Measurements from ENCODE around the gene CLIC4. TPM values are rescaled to one million over a fixed set of nuclear protein-coding genes. Genes with fewer than 3 reads are reported as not detected.
"Not testable (repeated sequence)": the region's sequence is repeated elsewhere in the genome, so short reads cannot be mapped to it uniquely, and the experiment has no call there.

Gene CLIC4
- total RNA-seq, 1 donor from 2014 or later = 120 TPM

DNA sequence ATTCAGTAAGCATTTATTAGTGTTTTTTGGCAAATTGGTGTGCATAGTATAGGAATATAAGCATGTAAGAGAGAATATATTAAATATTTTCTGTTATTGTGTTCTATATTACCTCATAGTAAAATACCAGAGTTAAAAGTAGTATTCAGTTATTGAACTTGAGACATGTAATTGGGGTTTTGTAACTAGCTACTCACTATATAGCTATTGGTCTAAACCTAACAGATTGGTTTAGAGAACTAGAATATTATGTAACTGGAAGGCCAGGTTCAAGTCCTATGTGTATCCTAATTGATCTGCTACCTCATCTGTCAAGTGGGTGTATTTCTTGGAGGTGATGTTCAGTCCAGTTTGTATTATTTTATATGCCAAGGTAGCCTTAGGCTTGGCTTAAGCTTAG lies 26.3 kb downstream of the CLIC4 start:
- DNase-seq (ENCODE audit: low read depth) (no peak), FAIRE-seq (no peak)
- Histone ChIP-seq H3K4me3 (ENCODE audit: low read depth, low read length) (no peak overlapping the region), H3K27me3 (ENCODE audit: control insufficient read depth, insufficient read depth, low read length) (no peaks in the 10 kb centered on the region), H3K36me3 (ENCODE audit: control insufficient read depth, insufficient read depth, low read length) (no peaks in the 10 kb centered on the region)
- no peak for TF ChIP-seq CTCF (IDR thresholded peaks at IDR 0.05; ENCODE audit: insufficient read depth, low read length, severe bottlenecking)

DNA sequence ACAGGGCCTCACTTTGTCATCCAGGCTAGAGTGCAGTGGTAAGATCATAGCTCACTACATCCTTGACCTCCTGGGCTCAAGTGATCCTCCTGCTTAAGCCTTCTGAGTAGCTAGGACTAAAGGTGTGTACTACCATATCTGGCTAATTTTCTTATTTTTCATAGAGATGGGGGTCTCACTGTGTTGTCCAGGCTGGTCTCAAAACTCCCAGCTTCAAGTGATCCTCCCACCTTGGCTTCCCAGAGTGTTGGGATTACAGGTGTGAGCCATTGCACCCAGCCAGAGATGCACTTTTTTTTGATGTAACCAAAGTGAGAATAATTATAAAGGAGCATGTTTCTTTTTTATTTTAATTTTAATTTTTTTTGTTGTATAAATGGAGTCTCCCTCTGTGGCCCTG lies 28.4 kb downstream of the CLIC4 start:
- TF ChIP-seq CTCF (IDR thresholded peaks at IDR 0.05; ENCODE audit: insufficient read depth, low read length, severe bottlenecking) = no peak
- Histone ChIP-seq H3K4me3 (ENCODE audit: low read depth, low read length) (no peak overlapping the region), H3K36me3 (ENCODE audit: control insufficient read depth, insufficient read depth, low read length) (no peaks in the 10 kb centered on the region), H3K27me3 (ENCODE audit: control insufficient read depth, insufficient read depth, low read length) (no peaks in the 10 kb centered on the region)
- DNase-seq (ENCODE audit: low read depth) = no peak
- no peak for FAIRE-seq

DNA sequence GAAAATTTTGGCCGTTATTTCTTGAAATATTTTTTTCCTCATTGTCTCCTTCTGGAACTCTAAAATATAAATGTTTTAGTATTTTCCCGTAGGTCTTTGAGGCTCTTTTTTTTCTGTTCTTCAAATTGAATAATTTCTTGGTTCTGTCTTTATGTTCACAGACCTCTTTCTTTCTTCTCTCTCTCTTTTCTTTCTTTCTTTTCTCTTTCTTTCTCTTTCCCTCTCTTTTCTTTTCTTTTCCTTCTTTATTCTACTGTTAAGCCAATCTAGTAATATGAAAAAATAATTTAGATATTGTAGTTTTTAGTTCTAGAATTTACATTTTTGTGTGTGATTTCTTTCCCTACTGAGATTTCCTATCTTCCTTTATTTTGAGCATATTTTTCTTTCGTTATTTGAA lies 30.1 kb downstream of the CLIC4 start:
- H3K4me3 ChIP-seq (ENCODE audit: low read depth, low read length) = no peak overlapping the region
- H3K27me3 ChIP-seq (ENCODE audit: control insufficient read depth, insufficient read depth, low read length) = no peaks in the 10 kb centered on the region
- FAIRE-seq (no peak), DNase-seq (ENCODE audit: low read depth) (no peak)
- no peak for TF ChIP-seq CTCF (IDR thresholded peaks at IDR 0.05; ENCODE audit: insufficient read depth, low read length, severe bottlenecking)
- H3K36me3 ChIP-seq (ENCODE audit: control insufficient read depth, insufficient read depth, low read length) = no peaks in the 10 kb centered on the region

DNA sequence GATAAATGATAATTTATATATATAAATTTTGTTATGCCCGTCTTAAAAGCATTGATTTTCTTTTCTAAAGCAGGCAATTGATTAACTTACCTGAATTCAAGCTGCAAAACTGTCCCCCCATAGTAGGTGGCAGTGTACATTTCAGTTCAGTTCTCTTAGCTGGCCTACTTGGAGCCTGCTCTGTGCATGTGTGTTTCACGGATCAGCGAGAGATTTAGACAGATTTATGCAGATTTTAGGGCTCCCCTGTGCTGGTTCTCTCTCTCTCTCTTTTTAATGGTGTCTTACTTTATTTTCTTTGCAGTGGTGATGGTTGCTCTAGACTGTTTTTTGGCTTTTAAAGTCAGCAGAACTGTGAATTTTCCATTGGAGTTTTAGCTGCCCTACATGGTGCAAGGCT lies 30.7 kb downstream of the CLIC4 start:
- no peak for FAIRE-seq
- no peaks in the 10 kb centered on the region for H3K27me3 ChIP-seq (ENCODE audit: control insufficient read depth, insufficient read depth, low read length)
- TF ChIP-seq CTCF (IDR thresholded peaks at IDR 0.05; ENCODE audit: insufficient read depth, low read length, severe bottlenecking) = no peak

DNA sequence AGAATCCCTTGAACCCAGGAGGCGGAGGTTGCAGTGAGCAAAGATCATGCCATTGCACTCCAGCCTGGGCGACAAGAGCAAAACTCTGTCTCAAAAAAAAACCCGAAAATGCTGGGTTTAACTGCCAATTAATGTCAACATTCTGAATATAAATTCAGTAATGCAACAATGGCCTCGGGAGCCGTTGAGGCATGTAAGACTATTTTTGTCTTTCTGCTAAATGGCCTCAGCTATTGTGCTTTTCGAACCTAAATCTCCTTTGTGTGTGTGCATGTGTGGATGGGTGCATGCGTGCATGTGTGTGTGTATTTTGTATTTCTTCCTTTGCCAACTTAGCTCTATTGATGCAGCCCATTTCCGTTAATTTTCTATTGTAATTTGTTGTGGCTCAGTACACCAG lies 31.6 kb downstream of the CLIC4 start:
- Histone ChIP-seq H3K36me3 (ENCODE audit: control insufficient read depth, insufficient read depth, low read length) (no peaks in the 10 kb centered on the region), H3K4me3 (ENCODE audit: low read depth, low read length) (no peak overlapping the region), H3K27me3 (ENCODE audit: control insufficient read depth, insufficient read depth, low read length) (no peaks in the 10 kb centered on the region)
- no peak for FAIRE-seq
- no peak for TF ChIP-seq CTCF (IDR thresholded peaks at IDR 0.05; ENCODE audit: insufficient read depth, low read length, severe bottlenecking)
- DNase-seq (ENCODE audit: low read depth) = no peak

More for the DNA sequence above, 30.7 kb downstream of the CLIC4 start:
- H3K4me3 ChIP-seq (ENCODE audit: low read depth, low read length) = no peak overlapping the region
- H3K36me3 ChIP-seq (ENCODE audit: control insufficient read depth, insufficient read depth, low read length) = no peaks in the 10 kb centered on the region
- no peak for DNase-seq (ENCODE audit: low read depth)

- H3K4me3 ChIP-seq (ENCODE audit: low read depth, low read length) = no peak overlapping the region
- no peak for FAIRE-seq
- DNase-seq (ENCODE audit: low read depth) = no peak
- H3K27me3 ChIP-seq (ENCODE audit: control insufficient read depth, insufficient read depth, low read length) = no peaks in the 10 kb centered on the region
- no peaks in the 10 kb centered on the region for H3K36me3 ChIP-seq (ENCODE audit: control insufficient read depth, insufficient read depth, low read length)
- no peak for TF ChIP-seq CTCF (IDR thresholded peaks at IDR 0.05; ENCODE audit: insufficient read depth, low read length, severe bottlenecking)
These were observed 32.9 kb downstream of the CLIC4 start for GRCh38 chr1:24778141-24778540.

- not testable (repeated sequence) for DNase-seq (ENCODE audit: low read depth); H3K36me3 ChIP-seq (ENCODE audit: control insufficient read depth, insufficient read depth, low read length); FAIRE-seq; H3K4me3 ChIP-seq (ENCODE audit: low read depth, low read length); H3K27me3 ChIP-seq (ENCODE audit: control insufficient read depth, insufficient read depth, low read length)
These were observed 34.0 kb downstream of the CLIC4 start for GRCh38 chr1:24779199-24779598.
